Caco-2 (cell line): ENCODE results near the gene MT1B. TPM values are rescaled to one million over a fixed set of nuclear protein-coding genes. Genes with fewer than 3 reads are reported as not detected.

ENCODE experiments used
- BruUV-seq: library from RNA; stranded (reverse); fragments of 400-500 nt; replicated peaks from 2 replicates; lab custom pipeline; 2021; lab: Mats Ljungman, UMichigan
- CTCF ChIA-PET: fragments of 300-600 bp; sonication (Branson Sonifier 250); formaldehyde crosslinking; loops from one replicate; lab custom pipeline; 2022; ENCODE audit warnings: antibody characterized with exemption; lab: Charles Lee
- POLR2A ChIA-PET: fragments of 300-600 bp; sonication (Branson Sonifier 250); formaldehyde crosslinking; loops from one replicate; lab custom pipeline; 2022; ENCODE audit warnings: antibody characterized with exemption; lab: Charles Lee
- DNase-seq, 2 experiments: peaks; one replicate each; pipeline versions ENCODE4 v3.0.0 to v3.0.0-alpha.2; 2020 to 2022
- H3K27me3 ChIP-seq: replicated peaks from 2 replicates; pipeline ENCODE4 v1.6.0; 2011; ENCODE audit warnings: low read length; ENCODE audit not compliant: control insufficient read depth, insufficient read depth
- H3K36me3 ChIP-seq: 2 replicates; pipeline ENCODE4 v1.5.1; 2011; ENCODE audit warnings: low read length; ENCODE audit not compliant: control insufficient read depth, insufficient read depth
- H3K4me1 ChIP-seq: fragments of 250-450 bp; sonication (Bioruptor Pico); 2 replicates; pipeline ENCODE4 v1.5.1; 2020; ENCODE audit warnings: mild to moderate bottlenecking
- H3K4me3 ChIP-seq: 2 replicates; pipeline ENCODE4 v1.5.1; 2011; ENCODE audit warnings: low read depth, mild to moderate bottlenecking, control low read depth, low read length
- H3K9me3 ChIP-seq: fragments of 250-450 bp; sonication (Bioruptor Pico); 2 replicates; pipeline ENCODE4 v1.5.1; 2020; ENCODE audit warnings: mild to moderate bottlenecking, moderate library complexity
- H3K27ac Mint-ChIP-seq: one replicate; pipeline ENCODE4 v1.8.0; 2022; ENCODE audit warnings: mixed read lengths; ENCODE audit not compliant: unreplicated experiment
- H3K27me3 Mint-ChIP-seq: one replicate; pipeline ENCODE4 v1.8.0; 2022; ENCODE audit warnings: mixed read lengths; ENCODE audit not compliant: insufficient read depth, unreplicated experiment
- H3K36me3 Mint-ChIP-seq: one replicate; pipeline ENCODE4 v1.8.0; 2022; ENCODE audit warnings: mild to moderate bottlenecking, mixed read lengths; ENCODE audit not compliant: insufficient read depth, unreplicated experiment
- H3K4me1 Mint-ChIP-seq: one replicate; pipeline ENCODE4 v1.8.0; 2022; ENCODE audit warnings: low read depth, mixed read lengths; ENCODE audit not compliant: unreplicated experiment
- H3K4me3 Mint-ChIP-seq: one replicate; pipeline ENCODE4 v1.8.0; 2022; ENCODE audit warnings: mild to moderate bottlenecking, moderate library complexity, mixed read lengths; ENCODE audit not compliant: unreplicated experiment
- H3K9me3 Mint-ChIP-seq: one replicate; pipeline ENCODE4 v1.8.0; 2022; ENCODE audit warnings: mixed read lengths; ENCODE audit not compliant: unreplicated experiment
- CTCF ChIP-seq, 2 experiments: fragments of 200-600 bp in 1 of 2; IDR thresholded peaks; 1 replicate in 1 of 2; 2 replicates in 1 of 2; pipeline versions ENCODE4 v1.5.1 to v1.8.0; 2011 to 2022; ENCODE audit warnings: antibody characterized with exemption in 1 of 2, control low read depth in 1 of 2, inconsistent platforms in 1 of 2, low read depth in 1 of 2, low read length in 1 of 2, mild to moderate bottlenecking in 1 of 2, moderate library complexity in 1 of 2; ENCODE audit not compliant: insufficient read depth in 1 of 2, severe bottlenecking in 1 of 2, unreplicated experiment in 1 of 2
- intact Hi-C: fragments of 100-400 bp; cut with micrococcal nuclease; formaldehyde crosslinking; loops from one replicate; pipeline ENCODE4 v1.10.0; 2022; ENCODE audit not compliant: unreplicated experiment
- total RNA-seq: library from RNA; stranded (reverse); gene quantifications from 2 replicates; pipeline ENCODE4 v1.2.3, GENCODE V29; 2022

Gene MT1B
- total RNA-seq, 1 experiment from 2014 or later = not detected

- no peak overlapping the region for H3K4me3 Mint-ChIP-seq
- Histone ChIP-seq H3K9me3 (peaks cover 8% of the 10 kb centered on the region), H3K4me3 (no peak overlapping the region), H3K36me3 (no peaks in the 10 kb centered on the region), H3K4me1 (peaks cover 10% of the 10 kb centered on the region), H3K27me3 (no peaks in the 10 kb centered on the region)
- DNase-seq = no peak
- H3K27me3 Mint-ChIP-seq = peaks cover 7% of the 10 kb centered on the region
- no TSS peak for BruUV-seq
- intact Hi-C loops = no loop called here
- H3K9me3 Mint-ChIP-seq = peaks cover 11% of the 10 kb centered on the region
- CTCF ChIA-PET = no interaction called here
- no peak overlapping the region for H3K27ac Mint-ChIP-seq
- no peak for TF ChIP-seq CTCF (IDR thresholded peaks at IDR 0.05; ENCODE audit: insufficient read depth in 1 of 2, low read depth in 1 of 2, low read length in 1 of 2, severe bottlenecking in 1 of 2, unreplicated experiment in 1 of 2)
- POLR2A ChIA-PET = no interaction called here
- H3K4me1 Mint-ChIP-seq = peaks cover 3% of the 10 kb centered on the region
- H3K36me3 Mint-ChIP-seq = no peaks in the 10 kb centered on the region
Measured at GRCh38 chr16:56686758-56687157, 35.1 kb downstream of the MT1B start.

- Mint-ChIP-seq H3K4me3 (no peak overlapping the region), H3K27me3 (peaks cover 4% of the 10 kb centered on the region), H3K36me3 (no peaks in the 10 kb centered on the region), H3K4me1 (peaks cover 17% of the 10 kb centered on the region), H3K9me3 (peaks cover 11% of the 10 kb centered on the region), H3K27ac (no peak overlapping the region)
- ChIA-PET POLR2A (no interaction called here), CTCF (no interaction called here)
- intact Hi-C loops = no loop called here
- no peaks in the 10 kb centered on the region for H3K27me3 ChIP-seq
- H3K9me3 ChIP-seq = peaks cover 8% of the 10 kb centered on the region
- H3K36me3 ChIP-seq = no peaks in the 10 kb centered on the region
- no peak for TF ChIP-seq CTCF (IDR thresholded peaks at IDR 0.05; ENCODE audit: insufficient read depth in 1 of 2, low read depth in 1 of 2, low read length in 1 of 2, severe bottlenecking in 1 of 2, unreplicated experiment in 1 of 2)
- no peak for DNase-seq
- no TSS peak for BruUV-seq
- no peak overlapping the region for H3K4me3 ChIP-seq
- peaks cover 7% of the 10 kb centered on the region for H3K4me1 ChIP-seq
Measured at GRCh38 chr16:56688762-56689161, 37.1 kb downstream of the MT1B start.

GRCh38 chr16:56689171-56689570 is 37.5 kb downstream of the MT1B start:
- H3K4me1 ChIP-seq = peaks cover 7% of the 10 kb centered on the region
- Mint-ChIP-seq H3K4me3 (no peak overlapping the region), H3K4me1 (peaks cover 17% of the 10 kb centered on the region), H3K27ac (no peak overlapping the region), H3K36me3 (no peaks in the 10 kb centered on the region), H3K9me3 (peaks cover 11% of the 10 kb centered on the region), H3K27me3 (peaks cover 4% of the 10 kb centered on the region)
- H3K9me3 ChIP-seq = peaks cover 8% of the 10 kb centered on the region
- DNase-seq = no peak
- intact Hi-C loops = no loop called here
- POLR2A ChIA-PET = no interaction called here
- H3K27me3 ChIP-seq = no peaks in the 10 kb centered on the region
- CTCF ChIA-PET = no interaction called here
- no peaks in the 10 kb centered on the region for H3K36me3 ChIP-seq
- no peak overlapping the region for H3K4me3 ChIP-seq
- no peak for TF ChIP-seq CTCF (IDR thresholded peaks at IDR 0.05; ENCODE audit: insufficient read depth in 1 of 2, low read depth in 1 of 2, low read length in 1 of 2, severe bottlenecking in 1 of 2, unreplicated experiment in 1 of 2)
- no TSS peak for BruUV-seq
